CD14-positive monocyte (primary cell): Measurements from ENCODE around the gene EOLA1. TPM values are rescaled to one million over a fixed set of nuclear protein-coding genes. Genes with fewer than 3 reads are reported as not detected.

Experiments
- DNase-seq, 3 donors: peaks; one replicate each; pipeline ENCODE4 v3.0.0-alpha.2; 2011 to 2022
- H2AFZ ChIP-seq: 2 replicates; pipeline ENCODE4 v1.6.0; 2012; ENCODE audit warnings: mild to moderate bottlenecking, low read depth, low read length, inconsistent platforms; ENCODE audit not compliant: insufficient read depth, poor library complexity, severe bottlenecking
- H3K27ac ChIP-seq, 2 donors: 1 replicate in 1 of 2; 2 replicates in 1 of 2; pipeline ENCODE4 v1.5.1; 2012 to 2013; ENCODE audit warnings: low read length in 2 of 2, control low read depth in 1 of 2, inconsistent platforms in 1 of 2, low read depth in 1 of 2, mild to moderate bottlenecking in 1 of 2
- H3K27me3 ChIP-seq, 2 donors: one replicate each; pipeline versions ENCODE4 v1.6.0 to v1.6.1; 2011 to 2013; ENCODE audit warnings: low read length in 2 of 2; ENCODE audit not compliant: control insufficient read depth in 2 of 2, insufficient read depth in 2 of 2
- H3K36me3 ChIP-seq, 2 donors: replicated peaks in 1 of 2; 1 replicate in 1 of 2; 2 replicates in 1 of 2; pipeline versions ENCODE4 v1.5.1 to v1.6.1; 2012 to 2013; ENCODE audit warnings: low read length in 2 of 2, control low read depth in 1 of 2, inconsistent platforms in 1 of 2, mild to moderate bottlenecking in 1 of 2; ENCODE audit not compliant: insufficient read depth in 2 of 2, control insufficient read depth in 1 of 2
- H3K4me1 ChIP-seq, 2 donors: 1 replicate in 1 of 2; 2 replicates in 1 of 2; pipeline versions ENCODE4 v1.5.1 to v1.6.1; 2012 to 2013; ENCODE audit warnings: low read length in 2 of 2, control low read depth in 1 of 2, inconsistent platforms in 1 of 2, mild to moderate bottlenecking in 1 of 2, moderate library complexity in 1 of 2; ENCODE audit not compliant: insufficient read depth in 2 of 2, control insufficient read depth in 1 of 2
- H3K4me2 ChIP-seq: replicated peaks from 2 replicates; pipeline ENCODE3; 2012; ENCODE audit warnings: low read length, moderate library complexity, mild to moderate bottlenecking; ENCODE audit not compliant: poor library complexity, severe bottlenecking; ENCODE audit errors: extremely low read depth
- H3K4me3 ChIP-seq, 3 experiments: fragments of 200-600 bp in 1 of 3; sonication (generic) in 1 of 3; replicated peaks in 1 of 3; 1 replicate in 2 of 3; 2 replicates in 1 of 3; pipeline ENCODE4 v1.5.1; 2011 to 2013; ENCODE audit warnings: low read length in 3 of 3, mild to moderate bottlenecking in 3 of 3, control low read depth in 2 of 3, low read depth in 2 of 3, inconsistent platforms in 1 of 3, moderate library complexity in 1 of 3
- H3K79me2 ChIP-seq: 2 replicates; pipeline ENCODE4 v1.6.0; 2012; ENCODE audit warnings: mild to moderate bottlenecking, control low read depth, inconsistent platforms, low read length, moderate library complexity; ENCODE audit not compliant: insufficient read depth
- H3K9ac ChIP-seq: 2 replicates; pipeline ENCODE4 v1.6.0; 2017; ENCODE audit warnings: low read length, mild to moderate bottlenecking; ENCODE audit not compliant: insufficient read depth, poor library complexity, severe bottlenecking
- H3K9me3 ChIP-seq, 2 donors: replicated peaks in 1 of 2; 1 replicate in 1 of 2; 2 replicates in 1 of 2; pipeline versions ENCODE4 v1.5.1 to v1.6.1; 2012 to 2013; ENCODE audit warnings: low read length in 2 of 2, control low read depth in 1 of 2; ENCODE audit not compliant: control insufficient read depth in 1 of 2, insufficient read depth in 1 of 2
- H4K20me1 ChIP-seq: 2 replicates; pipeline ENCODE4 v1.6.0; 2012; ENCODE audit warnings: mild to moderate bottlenecking, low read length, control low read depth, moderate library complexity; ENCODE audit not compliant: insufficient read depth
- H3K27ac Mint-ChIP-seq, 7 donors: one replicate each; pipeline ENCODE4 v1.8.0; 2020; ENCODE audit warnings: mild to moderate bottlenecking in 7 of 7, mixed read lengths in 7 of 7, moderate library complexity in 6 of 7, inconsistent platforms in 2 of 7
- H3K27me3 Mint-ChIP-seq, 3 donors: one replicate each; pipeline ENCODE4 v1.8.0; 2021 to 2022; ENCODE audit warnings: low read depth in 3 of 3, mild to moderate bottlenecking in 3 of 3, mixed read lengths in 3 of 3, moderate library complexity in 3 of 3, inconsistent platforms in 1 of 3
- H3K36me3 Mint-ChIP-seq, 2 donors: one replicate each; pipeline ENCODE4 v1.8.0; 2020; ENCODE audit warnings: mixed read lengths in 2 of 2, inconsistent platforms in 1 of 2, mild to moderate bottlenecking in 1 of 2
- H3K4me1 Mint-ChIP-seq: one replicate; pipeline ENCODE4 v1.8.0; 2020; ENCODE audit warnings: mild to moderate bottlenecking, mixed read lengths
- H3K4me3 Mint-ChIP-seq, 2 donors: one replicate each; pipeline ENCODE4 v1.8.0; 2020; ENCODE audit warnings: mild to moderate bottlenecking in 2 of 2, mixed read lengths in 2 of 2, moderate library complexity in 1 of 2
- H3K9me3 Mint-ChIP-seq, 7 donors: one replicate each; pipeline ENCODE4 v1.8.0; 2020 to 2022; ENCODE audit warnings: mixed read lengths in 7 of 7, mild to moderate bottlenecking in 6 of 7, moderate library complexity in 6 of 7, inconsistent platforms in 2 of 7
- CTCF ChIP-seq: fragments of 200-600 bp; IDR thresholded peaks from one replicate; pipeline ENCODE4 v1.8.0; 2022; ENCODE audit warnings: antibody characterized with exemption, mild to moderate bottlenecking
- WGBS: methylation state at CpG from one replicate; pipeline ENCODE4 v1.1.5; 2013; ENCODE audit warnings: missing lambda C conversion rate; ENCODE audit not compliant: insufficient coverage; 5-methylcytosine and 5-hydroxymethylcytosine counted together
- intact Hi-C, 2 donors: fragments of 100-400 bp; cut with micrococcal nuclease; formaldehyde crosslinking; loops; one replicate each; pipeline versions ENCODE4 v1.15.0 to v1.15.1; 2023
- polyA plus RNA-seq, 3 donors: library from polyadenylated mRNA; depleted of rRNA in 1 of 3; unstranded in 2 of 3; stranded (reverse) in 1 of 3; fragments of 300-500 nt in 2 of 3; fragments of >200 nt in 1 of 3; fragmentation: Illumina TruSeq in 2 of 3; gene quantifications; 1 replicate in 2 of 3; 2 replicates in 1 of 3; pipeline ENCODE4 v1.2.3, GENCODE V29; 2012 to 2021

Gene EOLA1
- polyA plus RNA-seq, 3 donors = 15.5 to 48.6 (median 20.7) TPM

GRCh38 chrX:149491812-149492211, 49.0 kb upstream of the EOLA1 start:
- H4K20me1 ChIP-seq = peaks cover 50% of the 10 kb centered on the region
- H3K9me3 Mint-ChIP-seq = no peaks in the 10 kb centered on the region

More at GRCh38 chrX:149491812-149492211, 49.0 kb upstream of the EOLA1 start:
- Histone ChIP-seq H3K4me2 (no peak overlapping the region), H3K27ac (no peak overlapping the region), H3K36me3 (peaks cover 86 to 91% of the 10 kb centered on the region in 2 donors), H3K4me1 (no peaks in the 10 kb centered on the region), H3K4me3 (no peak overlapping the region), H3K27me3 (no peaks in the 10 kb centered on the region), H3K79me2 (no peaks in the 10 kb centered on the region), H3K9me3 (no peaks in the 10 kb centered on the region), H3K9ac (no peak overlapping the region), H2AFZ (no peak overlapping the region)
- TF ChIP-seq CTCF = no peak
- intact Hi-C loops = no loop called here
- no peak for DNase-seq
- peaks cover 29 to 36% of the 10 kb centered on the region in 2 donors for H3K36me3 Mint-ChIP-seq
- peak overlapping the region in 1 of 7 donors; percentile 58 for H3K27ac Mint-ChIP-seq
- no peaks in the 10 kb centered on the region for H3K4me1 Mint-ChIP-seq
- no peak overlapping the region for H3K4me3 Mint-ChIP-seq
- H3K27me3 Mint-ChIP-seq = no peaks in the 10 kb centered on the region
- WGBS = 86% methylated on average over 1 of the region's 2 CpGs
